ENCODE measurements around the gene APOA5.
A peak's percentile ranks its signal among the peaks of the same experiment; 100 is the strongest.

The APOA5 gene

DNA sequence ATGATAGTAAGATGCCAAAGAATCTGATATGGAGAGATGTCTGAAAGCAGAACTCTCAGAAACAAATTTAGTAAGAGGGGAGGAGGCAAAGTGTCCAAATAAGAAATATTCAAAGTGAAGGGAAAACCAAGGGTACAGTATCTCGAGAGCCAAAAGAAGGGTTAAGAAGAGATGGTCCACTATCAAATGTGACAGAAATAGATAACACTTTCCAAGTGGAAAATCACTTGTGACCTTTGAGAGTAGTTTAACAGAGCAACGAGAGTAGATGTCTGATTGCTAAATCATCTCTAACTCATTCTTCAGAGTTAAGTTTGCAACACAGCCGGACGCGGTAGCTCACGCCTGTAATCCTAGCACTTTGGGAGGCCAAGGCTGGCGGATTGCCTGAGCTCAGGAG is 14.6 kb downstream of the APOA5 start:
- H3K9ac ChIP-seq (ENCODE audit: low read depth, low read length, poor library complexity) = no peak overlapping the region
- H2BK12ac ChIP-seq (ENCODE audit: low read length) = no peak overlapping the region
- DNase-seq (ENCODE audit: low spot score) = no peak
- peaks cover 14 to 60% of the 10 kb centered on the region in 2 donors for H3K36me3 ChIP-seq (replicated peaks in 1 of 2; ENCODE audit: control insufficient read depth in 2 of 2, insufficient read depth in 2 of 2, low read length in 2 of 2)
- no peak overlapping the region for H3K23ac ChIP-seq (ENCODE audit: low read depth, low read length, poor library complexity)
- peaks cover 0 to 6% of the 10 kb centered on the region in 2 donors for H3K4me1 ChIP-seq (ENCODE audit: control insufficient read depth in 2 of 2, insufficient read depth in 1 of 2, low read depth in 1 of 2, low read length in 2 of 2)
- H2AFZ ChIP-seq (ENCODE audit: low read length) = no peak overlapping the region
- H4K8ac ChIP-seq (ENCODE audit: low read depth, low read length) = no peak overlapping the region
- no peak overlapping the region for H2AK5ac ChIP-seq (ENCODE audit: low read depth, low read length)
- no peak overlapping the region for H3K4me2 ChIP-seq (ENCODE audit: insufficient read depth, low read length, poor library complexity, severe bottlenecking)
- H3K4ac ChIP-seq (ENCODE audit: low read length) = no peak overlapping the region
- H3K4me3 ChIP-seq (ENCODE audit: low read length in 2 of 2) = no peak overlapping the region
- no peak overlapping the region for H2BK15ac ChIP-seq (ENCODE audit: low read length)
- no peaks in the 10 kb centered on the region for H3K79me1 ChIP-seq (ENCODE audit: low read depth, low read length)
- no peaks in the 10 kb centered on the region for H3K9me3 ChIP-seq (replicated peaks in 1 of 2; ENCODE audit: control insufficient read depth in 2 of 2, insufficient read depth in 1 of 2, low read depth in 1 of 2, low read length in 2 of 2)
- no peak overlapping the region for H3K27ac ChIP-seq (replicated peaks; ENCODE audit: low read length)
- H2BK120ac ChIP-seq (ENCODE audit: low read depth, low read length) = no peak overlapping the region
- no peak overlapping the region for H2BK5ac ChIP-seq (ENCODE audit: low read length)
- WGBS, 2 donors (ENCODE audit: extremely low coverage in 2 of 2, insufficient read length in 2 of 2, insufficient replicate concordance in 1 of 2) = no CpG with 5 or more reads among the region's 7 CpGs
- no peak overlapping the region for H3K18ac ChIP-seq (ENCODE audit: low read length)
- no peaks in the 10 kb centered on the region for H3K27me3 ChIP-seq (ENCODE audit: control insufficient read depth in 3 of 3, insufficient read depth in 3 of 3, low read depth in 1 of 3, low read length in 3 of 3)
- H4K91ac ChIP-seq (ENCODE audit: low read depth, low read length, poor library complexity) = no peak overlapping the region
- no peak overlapping the region for H3K14ac ChIP-seq (ENCODE audit: low read length)

DNA sequence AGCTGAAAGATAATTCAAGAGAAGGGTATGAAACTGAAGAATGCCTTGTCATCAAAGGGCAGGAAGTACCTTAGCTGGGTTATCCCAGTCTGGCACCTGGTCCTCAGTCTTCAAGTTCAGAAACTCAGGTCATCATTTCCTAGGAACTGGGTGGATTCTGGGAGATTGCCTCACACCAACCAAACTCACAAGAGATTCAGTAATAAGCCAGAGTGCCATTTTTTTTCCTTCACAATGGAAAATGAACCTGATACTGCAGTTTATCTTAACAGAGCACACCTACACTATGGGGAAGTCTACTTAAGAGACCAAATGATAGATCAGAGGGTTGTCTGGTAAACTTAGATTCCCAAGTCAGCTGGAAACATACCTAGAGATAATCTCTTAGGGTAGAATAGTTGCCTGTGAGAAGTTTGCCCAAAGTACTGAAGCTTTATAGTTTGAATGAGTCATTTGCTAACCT is 15.1 kb downstream of the APOA5 start:
- Histone ChIP-seq H3K9ac (ENCODE audit: low read depth, low read length, poor library complexity) (no peak overlapping the region), H4K8ac (ENCODE audit: low read depth, low read length) (no peak overlapping the region), H3K27me3 (ENCODE audit: control insufficient read depth in 3 of 3, insufficient read depth in 3 of 3, low read depth in 1 of 3, low read length in 3 of 3) (no peaks in the 10 kb centered on the region), H3K4ac (ENCODE audit: low read length) (no peak overlapping the region), H3K9me3 (replicated peaks in 1 of 2; ENCODE audit: control insufficient read depth in 2 of 2, insufficient read depth in 1 of 2, low read depth in 1 of 2, low read length in 2 of 2) (no peaks in the 10 kb centered on the region), H3K27ac (replicated peaks; ENCODE audit: low read length) (no peak overlapping the region), H2BK5ac (ENCODE audit: low read length) (no peak overlapping the region), H2BK15ac (ENCODE audit: low read length) (no peak overlapping the region), H3K36me3 (replicated peaks in 1 of 2; ENCODE audit: control insufficient read depth in 2 of 2, insufficient read depth in 2 of 2, low read length in 2 of 2) (peaks cover 12 to 57% of the 10 kb centered on the region in 2 donors), H2AK5ac (ENCODE audit: low read depth, low read length) (no peak overlapping the region), H3K14ac (ENCODE audit: low read length) (no peak overlapping the region), H2BK120ac (ENCODE audit: low read depth, low read length) (no peak overlapping the region), H3K4me2 (ENCODE audit: insufficient read depth, low read length, poor library complexity, severe bottlenecking) (no peak overlapping the region), H2BK12ac (ENCODE audit: low read length) (no peak overlapping the region), H3K23ac (ENCODE audit: low read depth, low read length, poor library complexity) (no peak overlapping the region), H3K4me1 (ENCODE audit: control insufficient read depth in 2 of 2, insufficient read depth in 1 of 2, low read depth in 1 of 2, low read length in 2 of 2) (peaks cover 3 to 10% of the 10 kb centered on the region in 2 donors), H4K91ac (ENCODE audit: low read depth, low read length, poor library complexity) (no peak overlapping the region), H3K18ac (ENCODE audit: low read length) (no peak overlapping the region), H3K4me3 (ENCODE audit: low read length in 2 of 2) (no peak overlapping the region), H2AFZ (ENCODE audit: low read length) (no peak overlapping the region), H3K79me1 (ENCODE audit: low read depth, low read length) (no peaks in the 10 kb centered on the region)
- no peak for DNase-seq (ENCODE audit: low spot score)

DNA sequence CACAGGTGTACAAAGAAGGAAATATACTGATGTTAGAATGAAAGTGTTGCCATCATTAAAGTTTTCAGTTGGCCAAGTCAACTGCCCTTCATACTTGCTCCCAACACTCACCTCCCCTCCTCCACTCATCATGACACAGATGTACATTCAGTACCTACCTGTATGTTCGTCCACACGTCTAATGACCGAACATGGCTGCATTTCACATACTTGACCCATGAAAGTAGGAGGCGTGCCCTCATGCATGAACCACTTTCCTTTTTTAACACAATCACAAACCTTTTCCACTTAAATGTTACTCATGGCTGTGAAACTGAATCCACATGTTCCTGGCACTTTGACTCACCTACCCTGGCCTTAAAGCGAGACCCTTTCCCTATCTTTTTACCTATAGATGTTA is 15.7 kb downstream of the APOA5 start:
- Histone ChIP-seq H2AK5ac (ENCODE audit: low read depth, low read length) (no peak overlapping the region), H3K9ac (ENCODE audit: low read depth, low read length, poor library complexity) (no peak overlapping the region), H3K4me2 (ENCODE audit: insufficient read depth, low read length, poor library complexity, severe bottlenecking) (no peak overlapping the region), H4K8ac (ENCODE audit: low read depth, low read length) (no peak overlapping the region), H3K23ac (ENCODE audit: low read depth, low read length, poor library complexity) (no peak overlapping the region), H2BK12ac (ENCODE audit: low read length) (no peak overlapping the region), H2BK15ac (ENCODE audit: low read length) (no peak overlapping the region), H4K91ac (ENCODE audit: low read depth, low read length, poor library complexity) (no peak overlapping the region), H3K4me3 (ENCODE audit: low read length in 2 of 2) (no peak overlapping the region), H2BK120ac (ENCODE audit: low read depth, low read length) (no peak overlapping the region), H2AFZ (ENCODE audit: low read length) (no peak overlapping the region), H3K27ac (replicated peaks; ENCODE audit: low read length) (no peak overlapping the region), H3K27me3 (ENCODE audit: control insufficient read depth in 3 of 3, insufficient read depth in 3 of 3, low read depth in 1 of 3, low read length in 3 of 3) (no peaks in the 10 kb centered on the region), H3K4me1 (ENCODE audit: control insufficient read depth in 2 of 2, insufficient read depth in 1 of 2, low read depth in 1 of 2, low read length in 2 of 2) (peaks cover 5 to 12% of the 10 kb centered on the region in 2 donors), H3K14ac (ENCODE audit: low read length) (no peak overlapping the region), H2BK5ac (ENCODE audit: low read length) (no peak overlapping the region), H3K36me3 (replicated peaks in 1 of 2; ENCODE audit: control insufficient read depth in 2 of 2, insufficient read depth in 2 of 2, low read length in 2 of 2) (peaks cover 12 to 51% of the 10 kb centered on the region in 2 donors), H3K79me1 (ENCODE audit: low read depth, low read length) (no peaks in the 10 kb centered on the region), H3K9me3 (replicated peaks in 1 of 2; ENCODE audit: control insufficient read depth in 2 of 2, insufficient read depth in 1 of 2, low read depth in 1 of 2, low read length in 2 of 2) (no peaks in the 10 kb centered on the region), H3K4ac (ENCODE audit: low read length) (no peak overlapping the region), H3K18ac (ENCODE audit: low read length) (no peak overlapping the region)
- no CpG with 5 or more reads among the region's 5 CpGs for WGBS, 2 donors (ENCODE audit: extremely low coverage in 2 of 2, insufficient read length in 2 of 2, insufficient replicate concordance in 1 of 2)
- DNase-seq (ENCODE audit: low spot score) = no peak

DNA sequence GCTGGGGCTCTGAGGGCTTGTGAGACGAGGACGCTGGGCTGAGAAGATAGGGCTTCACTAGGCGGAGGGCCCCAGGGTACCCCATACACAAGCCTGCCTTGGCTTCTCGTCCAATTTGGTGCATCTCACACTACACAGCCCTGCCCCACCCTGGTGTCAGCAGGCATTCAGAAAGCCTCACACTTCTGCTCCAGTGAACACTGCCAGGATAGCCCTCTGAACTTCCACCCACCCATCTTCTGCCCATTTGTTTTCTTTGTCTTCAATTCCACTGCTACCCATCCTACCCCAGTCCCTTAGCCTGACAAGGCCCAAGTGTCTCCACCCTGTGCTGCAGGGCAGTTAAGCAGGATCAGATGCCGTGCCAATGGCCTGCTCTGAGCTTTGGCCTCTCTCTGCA is 17.0 kb downstream of the APOA5 start:
- Histone ChIP-seq H3K4me2 (ENCODE audit: insufficient read depth, low read length, poor library complexity, severe bottlenecking) (no peak overlapping the region), H3K36me3 (replicated peaks in 1 of 2; ENCODE audit: control insufficient read depth in 2 of 2, insufficient read depth in 2 of 2, low read length in 2 of 2) (peaks cover 12 to 43% of the 10 kb centered on the region in 2 donors), H2BK12ac (ENCODE audit: low read length) (no peak overlapping the region), H2AK5ac (ENCODE audit: low read depth, low read length) (no peak overlapping the region), H3K4me3 (ENCODE audit: low read length in 2 of 2) (no peak overlapping the region), H3K14ac (ENCODE audit: low read length) (no peak overlapping the region), H2BK15ac (ENCODE audit: low read length) (no peak overlapping the region), H3K23ac (ENCODE audit: low read depth, low read length, poor library complexity) (peak overlapping the region; percentile 59), H2BK5ac (ENCODE audit: low read length) (no peak overlapping the region), H3K18ac (ENCODE audit: low read length) (no peak overlapping the region), H3K27ac (replicated peaks; ENCODE audit: low read length) (no peak overlapping the region), H2BK120ac (ENCODE audit: low read depth, low read length) (no peak overlapping the region), H3K27me3 (ENCODE audit: control insufficient read depth in 3 of 3, insufficient read depth in 3 of 3, low read depth in 1 of 3, low read length in 3 of 3) (no peaks in the 10 kb centered on the region), H4K8ac (ENCODE audit: low read depth, low read length) (no peak overlapping the region), H3K4me1 (ENCODE audit: control insufficient read depth in 2 of 2, insufficient read depth in 1 of 2, low read depth in 1 of 2, low read length in 2 of 2) (peaks cover 5 to 12% of the 10 kb centered on the region in 2 donors), H4K91ac (ENCODE audit: low read depth, low read length, poor library complexity) (no peak overlapping the region), H2AFZ (ENCODE audit: low read length) (no peak overlapping the region), H3K79me1 (ENCODE audit: low read depth, low read length) (no peaks in the 10 kb centered on the region), H3K9ac (ENCODE audit: low read depth, low read length, poor library complexity) (no peak overlapping the region), H3K4ac (ENCODE audit: low read length) (no peak overlapping the region), H3K9me3 (replicated peaks in 1 of 2; ENCODE audit: control insufficient read depth in 2 of 2, insufficient read depth in 1 of 2, low read depth in 1 of 2, low read length in 2 of 2) (no peaks in the 10 kb centered on the region)
- DNase-seq (ENCODE audit: low spot score) = no peak
- no CpG with 5 or more reads among the region's 5 CpGs for WGBS, 2 donors (ENCODE audit: extremely low coverage in 2 of 2, insufficient read length in 2 of 2, insufficient replicate concordance in 1 of 2)
